ENCODE data around the gene CLIC5.

DNA sequence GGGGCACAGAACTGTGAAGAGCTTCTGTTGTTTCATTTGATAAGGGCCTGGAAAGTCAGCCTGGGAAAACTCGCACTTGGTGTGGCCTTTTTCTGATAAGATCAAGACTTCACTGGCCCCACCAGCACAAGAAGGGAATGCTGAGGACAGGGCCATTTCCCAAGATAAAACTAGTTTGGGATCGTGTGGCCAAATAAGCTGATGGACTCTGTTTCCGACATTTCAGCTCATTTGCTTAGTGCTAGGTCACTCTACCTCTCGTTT is 116.0 kb downstream of the CLIC5 start:
- TF ChIP-seq, protein P1, sequence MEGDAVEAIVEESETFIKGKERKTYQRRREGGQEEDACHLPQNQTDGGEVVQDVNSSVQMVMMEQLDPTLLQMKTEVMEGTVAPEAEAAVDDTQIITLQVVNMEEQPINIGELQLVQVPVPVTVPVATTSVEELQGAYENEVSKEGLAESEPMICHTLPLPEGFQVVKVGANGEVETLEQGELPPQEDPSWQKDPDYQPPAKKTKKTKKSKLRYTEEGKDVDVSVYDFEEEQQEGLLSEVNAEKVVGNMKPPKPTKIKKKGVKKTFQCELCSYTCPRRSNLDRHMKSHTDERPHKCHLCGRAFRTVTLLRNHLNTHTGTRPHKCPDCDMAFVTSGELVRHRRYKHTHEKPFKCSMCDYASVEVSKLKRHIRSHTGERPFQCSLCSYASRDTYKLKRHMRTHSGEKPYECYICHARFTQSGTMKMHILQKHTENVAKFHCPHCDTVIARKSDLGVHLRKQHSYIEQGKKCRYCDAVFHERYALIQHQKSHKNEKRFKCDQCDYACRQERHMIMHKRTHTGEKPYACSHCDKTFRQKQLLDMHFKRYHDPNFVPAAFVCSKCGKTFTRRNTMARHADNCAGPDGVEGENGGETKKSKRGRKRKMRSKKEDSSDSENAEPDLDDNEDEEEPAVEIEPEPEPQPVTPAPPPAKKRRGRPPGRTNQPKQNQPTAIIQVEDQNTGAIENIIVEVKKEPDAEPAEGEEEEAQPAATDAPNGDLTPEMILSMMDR (IDR thresholded peaks at IDR 0.05; ENCODE audit: low read length) = no peak
- no peak for TF ChIP-seq EZH2 (IDR thresholded peaks at IDR 0.05; ENCODE audit: borderline replicate concordance, low read length)
